Activated T-cell treated with anti-CD3 and anti-CD28 coated beads, Interleukin-2, amount 50 U/mL, for 24 hours (primary cell): Measurements from ENCODE around the gene KRTAP4-16.

Experiments
- DNase-seq: peaks from one replicate; pipeline ENCODE4 v3.0.0-alpha.2; 2020
- H3K27ac Mint-ChIP-seq: 2 replicates; pipeline ENCODE4 v1.8.0; 2020; ENCODE audit warnings: mild to moderate bottlenecking, mixed read lengths
- H3K27me3 Mint-ChIP-seq: 2 replicates; pipeline ENCODE4 v1.8.0; 2020; ENCODE audit warnings: mixed read lengths
- H3K36me3 Mint-ChIP-seq: 2 replicates; pipeline ENCODE4 v1.8.0; 2020; ENCODE audit warnings: low read depth, mixed read lengths
- H3K4me1 Mint-ChIP-seq: 2 replicates; pipeline ENCODE4 v1.8.0; 2020; ENCODE audit warnings: low read depth, mixed read lengths
- H3K4me3 Mint-ChIP-seq: 2 replicates; pipeline ENCODE4 v1.8.0; 2020; ENCODE audit warnings: mild to moderate bottlenecking, moderate library complexity, mixed read lengths
- H3K9me3 Mint-ChIP-seq: 2 replicates; pipeline ENCODE4 v1.8.0; 2020; ENCODE audit warnings: mixed read lengths

The KRTAP4-16 gene

GRCh38 chr17:41052566-41052965, 49.4 kb downstream of the KRTAP4-16 start:
- H3K4me3 Mint-ChIP-seq, result no peak overlapping the region
- DNase-seq, result no peak
- no peaks in the 10 kb centered on the region for H3K36me3 Mint-ChIP-seq
- H3K4me1 Mint-ChIP-seq, result no peaks in the 10 kb centered on the region
- no peaks in the 10 kb centered on the region for H3K9me3 Mint-ChIP-seq
- no peak overlapping the region for H3K27ac Mint-ChIP-seq
- peaks cover 47% of the 10 kb centered on the region for H3K27me3 Mint-ChIP-seq
